Peyer's patch (tissue), 4 donors: ENCODE results near the gene CDC42EP3. TPM values are rescaled to one million over a fixed set of nuclear protein-coding genes. Genes with fewer than 3 reads are reported as not detected.

Source experiments
- DNase-seq, 3 donors: peaks; one replicate each; pipeline ENCODE4 v3.0.0-alpha.2; 2017 to 2019
- H3K27ac ChIP-seq, 4 donors: fragments of 200-600 bp; sonication (generic); one replicate each; pipeline ENCODE4 v1.5.1; 2016 to 2019
- H3K27me3 ChIP-seq, 2 donors: fragments of 200-600 bp; sonication (generic); one replicate each; pipeline ENCODE4 v1.5.1; 2019
- H3K36me3 ChIP-seq, 3 donors: fragments of 200-600 bp; sonication (generic); one replicate each; pipeline ENCODE4 v1.5.1; 2016 to 2019
- H3K4me1 ChIP-seq, 4 donors: fragments of 200-600 bp; sonication (generic); one replicate each; pipeline ENCODE4 v1.5.1; 2016 to 2019
- H3K4me3 ChIP-seq, 4 donors: fragments of 200-600 bp; sonication (generic); 1 replicate in 3 of 4; 2 replicates in 1 of 4; pipeline ENCODE4 v1.5.1; 2016 to 2019; ENCODE audit warnings: mild to moderate bottlenecking in 1 of 4
- H3K9me3 ChIP-seq, 4 donors: fragments of 200-600 bp; sonication (generic); one replicate each; pipeline ENCODE4 v1.5.1; 2016 to 2019; ENCODE audit warnings: mild to moderate bottlenecking in 1 of 4
- POLR2A ChIP-seq, 2 donors: fragments of 450-650 bp; IDR thresholded peaks; one replicate each; pipeline ENCODE4 v1.5.1; 2017; ENCODE audit warnings: antibody characterized with exemption in 2 of 2, mild to moderate bottlenecking in 2 of 2, moderate library complexity in 2 of 2
- total RNA-seq, 4 donors: library from RNA; depleted of rRNA; stranded (reverse); fragments of >200 nt; gene quantifications; one replicate each; pipeline ENCODE4 v1.1.0, GENCODE V29; 2016
- TF ChIP-seq, protein P1 (sequence below), 6 experiments: fragments of 450-650 bp in 4 of 6; fragments of 200-600 bp in 2 of 6; sonication (generic) in 1 of 6; IDR thresholded peaks; one replicate each; pipeline ENCODE4 v1.5.1; 2017 to 2019; ENCODE audit warnings: antibody characterized with exemption in 6 of 6, mild to moderate bottlenecking in 3 of 6, moderate library complexity in 1 of 6

CDC42EP3 gene
- total RNA-seq, 4 donors from 2014 or later: 7.0 to 9.5 (median 7.6) TPM

DNA sequence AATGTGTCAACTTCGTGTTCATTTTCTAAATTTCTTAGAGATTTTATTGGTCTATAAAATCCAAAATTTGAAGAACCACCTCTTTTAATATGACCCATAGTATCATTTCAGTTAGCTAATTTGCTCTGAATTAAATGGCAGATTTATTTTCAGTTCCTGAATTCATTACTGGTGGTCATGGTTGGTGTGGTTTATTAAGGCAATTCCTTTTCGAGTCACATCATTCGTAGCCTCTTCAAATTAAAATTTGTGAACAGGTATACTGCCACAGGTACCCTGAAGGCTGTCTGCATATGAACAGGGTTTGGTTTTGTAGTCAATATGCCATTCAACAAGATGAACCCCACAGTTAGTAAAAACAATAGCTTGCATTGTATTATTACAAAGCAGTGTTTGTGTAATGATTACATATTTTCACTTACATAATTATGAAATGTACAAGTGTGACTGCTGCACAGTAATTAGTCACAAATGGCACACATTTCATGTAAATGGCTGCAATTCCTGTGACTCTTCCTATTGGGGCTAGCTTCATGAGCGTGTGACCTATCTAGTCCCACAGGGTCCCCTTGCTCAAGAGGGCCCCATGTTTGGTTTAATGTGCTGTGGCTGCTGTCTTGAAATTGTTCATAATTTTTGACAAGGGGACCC, 48.9 kb downstream of the CDC42EP3 start:
- Histone ChIP-seq H3K9me3 (no peaks in the 10 kb centered on the region), H3K4me3 (no peak overlapping the region), H3K27me3 (no peaks in the 10 kb centered on the region), H3K4me1 (peaks cover 0 to 15% (median 7%) of the 10 kb centered on the region in 4 donors), H3K36me3 (no peaks in the 10 kb centered on the region), H3K27ac (no peak overlapping the region)
- TF ChIP-seq, protein P1, sequence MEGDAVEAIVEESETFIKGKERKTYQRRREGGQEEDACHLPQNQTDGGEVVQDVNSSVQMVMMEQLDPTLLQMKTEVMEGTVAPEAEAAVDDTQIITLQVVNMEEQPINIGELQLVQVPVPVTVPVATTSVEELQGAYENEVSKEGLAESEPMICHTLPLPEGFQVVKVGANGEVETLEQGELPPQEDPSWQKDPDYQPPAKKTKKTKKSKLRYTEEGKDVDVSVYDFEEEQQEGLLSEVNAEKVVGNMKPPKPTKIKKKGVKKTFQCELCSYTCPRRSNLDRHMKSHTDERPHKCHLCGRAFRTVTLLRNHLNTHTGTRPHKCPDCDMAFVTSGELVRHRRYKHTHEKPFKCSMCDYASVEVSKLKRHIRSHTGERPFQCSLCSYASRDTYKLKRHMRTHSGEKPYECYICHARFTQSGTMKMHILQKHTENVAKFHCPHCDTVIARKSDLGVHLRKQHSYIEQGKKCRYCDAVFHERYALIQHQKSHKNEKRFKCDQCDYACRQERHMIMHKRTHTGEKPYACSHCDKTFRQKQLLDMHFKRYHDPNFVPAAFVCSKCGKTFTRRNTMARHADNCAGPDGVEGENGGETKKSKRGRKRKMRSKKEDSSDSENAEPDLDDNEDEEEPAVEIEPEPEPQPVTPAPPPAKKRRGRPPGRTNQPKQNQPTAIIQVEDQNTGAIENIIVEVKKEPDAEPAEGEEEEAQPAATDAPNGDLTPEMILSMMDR (IDR thresholded peaks at IDR 0.05): no peak
- TF ChIP-seq POLR2A (IDR thresholded peaks at IDR 0.05): no peak
- no peak for DNase-seq

DNA sequence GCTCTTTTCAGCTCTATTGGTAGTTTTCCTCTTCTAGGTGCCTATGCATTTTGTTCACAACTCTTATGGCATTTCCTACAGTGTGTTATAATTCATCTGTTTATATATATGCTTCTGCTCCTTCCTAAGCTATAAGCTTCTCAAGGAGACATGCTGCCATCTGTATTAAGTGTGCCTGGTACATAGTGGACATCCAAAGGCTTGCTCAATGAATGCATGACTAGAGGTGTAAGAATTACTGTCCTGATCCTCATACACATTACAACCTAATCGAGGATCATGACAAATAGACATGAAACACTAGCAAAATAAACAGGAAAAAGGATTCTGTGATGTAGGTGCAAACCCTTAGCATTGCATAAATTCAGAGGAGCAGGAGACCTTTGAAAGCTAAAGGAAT, 50.2 kb downstream of the CDC42EP3 start:
- Histone ChIP-seq H3K4me3 (no peak overlapping the region), H3K9me3 (no peaks in the 10 kb centered on the region), H3K27ac (no peak overlapping the region), H3K36me3 (no peaks in the 10 kb centered on the region), H3K4me1 (peaks cover 0 to 20% (median 7%) of the 10 kb centered on the region in 4 donors), H3K27me3 (no peaks in the 10 kb centered on the region)
- DNase-seq: no peak
- TF ChIP-seq, protein P1 (IDR thresholded peaks at IDR 0.05): no peak
- no peak for TF ChIP-seq POLR2A (IDR thresholded peaks at IDR 0.05)

DNA sequence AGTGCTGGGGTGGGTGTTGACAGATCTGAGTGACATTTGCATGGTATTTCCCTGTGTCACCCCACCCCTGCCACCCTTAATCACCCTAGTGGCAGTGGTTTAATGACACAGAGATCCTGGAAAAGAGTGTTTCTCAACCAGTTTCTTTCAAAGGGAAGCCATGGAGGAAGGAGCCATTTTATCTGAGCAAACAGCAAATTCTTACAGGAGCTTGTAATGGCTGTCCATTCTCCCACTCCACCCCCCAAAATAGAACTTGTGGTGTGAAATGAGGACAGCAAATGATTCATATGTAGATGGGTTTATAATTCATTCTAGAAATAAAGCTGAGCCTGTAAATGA, 51.5 kb downstream of the CDC42EP3 start:
- no peaks in the 10 kb centered on the region for H3K36me3 ChIP-seq
- no peak overlapping the region for H3K4me3 ChIP-seq
- H3K4me1 ChIP-seq: peaks cover 0 to 12% (median 7%) of the 10 kb centered on the region in 4 donors
- H3K9me3 ChIP-seq: no peaks in the 10 kb centered on the region
- TF ChIP-seq POLR2A (IDR thresholded peaks at IDR 0.05): no peak
- TF ChIP-seq, protein P1 (IDR thresholded peaks at IDR 0.05): no peak
- DNase-seq: no peak
- no peaks in the 10 kb centered on the region for H3K27me3 ChIP-seq
- no peak overlapping the region for H3K27ac ChIP-seq

DNA sequence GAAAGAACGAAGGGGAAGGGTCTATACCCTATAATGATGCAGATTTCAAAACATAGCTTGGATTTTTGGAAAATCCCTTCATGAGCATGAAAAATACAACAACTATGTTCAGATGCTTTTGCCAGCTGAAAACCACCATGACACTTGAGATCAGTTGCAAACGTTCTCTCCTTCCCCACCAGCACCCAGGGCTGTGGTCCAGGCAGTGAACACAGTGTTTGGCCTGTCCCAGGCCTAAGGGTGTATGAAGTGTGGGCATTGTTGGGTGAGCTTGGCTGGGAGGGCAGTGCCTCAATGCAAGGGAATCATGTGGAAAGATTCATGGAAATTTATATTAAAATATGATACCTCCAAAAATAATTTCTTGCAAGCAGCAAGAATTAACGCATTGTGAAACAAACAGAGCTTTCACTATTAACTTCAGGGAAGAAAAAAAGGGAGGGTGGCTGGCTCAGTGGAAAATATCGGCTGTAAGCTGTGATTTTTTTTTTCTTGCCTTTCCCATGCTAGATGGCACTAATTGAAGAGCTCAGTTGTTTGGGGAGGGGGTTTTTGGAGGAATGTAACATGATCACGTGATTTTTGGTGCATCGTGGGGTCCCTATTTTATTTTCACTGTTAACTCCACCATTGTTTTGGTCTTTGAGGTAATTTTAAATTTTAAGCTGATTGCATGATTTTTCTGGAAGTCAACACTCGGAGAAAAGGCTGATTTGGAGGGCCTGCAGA, 52.0 kb downstream of the CDC42EP3 start:
- peaks cover 0 to 8% (median 7%) of the 10 kb centered on the region in 4 donors for H3K4me1 ChIP-seq
- no peak for TF ChIP-seq POLR2A (IDR thresholded peaks at IDR 0.05)
- TF ChIP-seq, protein P1 (IDR thresholded peaks at IDR 0.05): no peak
- no peaks in the 10 kb centered on the region for H3K27me3 ChIP-seq
- no peak overlapping the region for H3K4me3 ChIP-seq
- H3K36me3 ChIP-seq: no peaks in the 10 kb centered on the region
- no peaks in the 10 kb centered on the region for H3K9me3 ChIP-seq
- DNase-seq: no peak
- H3K27ac ChIP-seq: no peak overlapping the region

DNA sequence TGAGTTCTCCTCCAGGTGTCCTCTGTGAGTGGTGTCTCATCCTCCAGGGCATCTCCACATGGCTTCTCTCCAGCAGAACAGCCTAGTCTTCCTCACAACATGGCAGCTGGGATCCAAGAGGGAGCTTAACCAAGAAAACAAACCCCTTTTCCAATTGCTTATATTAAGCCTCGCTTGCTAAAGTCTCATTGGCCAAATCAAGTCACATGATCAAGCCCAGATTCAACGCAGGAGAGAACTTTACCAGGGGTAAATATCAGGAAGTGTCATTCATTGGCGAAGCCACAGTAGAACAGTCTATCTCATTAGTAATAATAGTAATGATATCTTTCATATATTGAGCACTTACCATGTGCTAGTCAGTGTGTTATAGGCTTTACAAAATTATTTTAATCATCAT, 53.1 kb downstream of the CDC42EP3 start:
- no peak overlapping the region for H3K4me3 ChIP-seq
- no peak for DNase-seq

More for the DNA sequence above, 53.1 kb downstream of the CDC42EP3 start:
- peak overlapping the region in 1 of 4 donors; percentile 72 for H3K27ac ChIP-seq
- H3K27me3 ChIP-seq: no peaks in the 10 kb centered on the region
- H3K4me1 ChIP-seq: peaks cover 0 to 8% (median 7%) of the 10 kb centered on the region in 4 donors
- no peak for TF ChIP-seq POLR2A (IDR thresholded peaks at IDR 0.05)
- TF ChIP-seq, protein P1 (IDR thresholded peaks at IDR 0.05): no peak
- H3K36me3 ChIP-seq: no peaks in the 10 kb centered on the region
- H3K9me3 ChIP-seq: no peaks in the 10 kb centered on the region
